GM12865 (cell line): ENCODE results near the gene B4GAT1.
A peak's percentile ranks its signal among the peaks of the same experiment; 100 is the strongest.
"Not testable (repeated sequence)": the region's sequence is repeated elsewhere in the genome, so short reads cannot be mapped to it uniquely, and the experiment has no call there.

ENCODE experiments used
- DNase-seq: peaks from one replicate; pipeline ENCODE4 v3.0.0; 2010; ENCODE audit warnings: low read depth
- H3K4me3 ChIP-seq: 2 replicates; pipeline ENCODE4 v1.5.1; 2011; ENCODE audit warnings: mild to moderate bottlenecking, low read depth, low read length, control low read depth
- CTCF ChIP-seq: IDR thresholded peaks from 2 replicates; pipeline ENCODE4 v1.5.1; 2011; ENCODE audit warnings: low read length, control low read depth, low read depth, inconsistent platforms; ENCODE audit not compliant: insufficient read depth; ENCODE audit errors: missing control alignments

The B4GAT1 gene

GRCh38 chr11:66360406-66361073 is 13.1 kb upstream of the B4GAT1 start:
- H3K4me3 ChIP-seq: no peak overlapping the region
- no peak for DNase-seq
- TF ChIP-seq CTCF: no peak

- TF ChIP-seq CTCF: no peak
- DNase-seq: no peak
- no peak overlapping the region for H3K4me3 ChIP-seq
Measured at GRCh38 chr11:66359662-66360087, 12.2 kb upstream of the B4GAT1 start.

- not testable (repeated sequence) for H3K4me3 ChIP-seq, DNase-seq
Measured at GRCh38 chr11:66350560-66351235, 3.3 kb upstream of the B4GAT1 start.

DNA sequence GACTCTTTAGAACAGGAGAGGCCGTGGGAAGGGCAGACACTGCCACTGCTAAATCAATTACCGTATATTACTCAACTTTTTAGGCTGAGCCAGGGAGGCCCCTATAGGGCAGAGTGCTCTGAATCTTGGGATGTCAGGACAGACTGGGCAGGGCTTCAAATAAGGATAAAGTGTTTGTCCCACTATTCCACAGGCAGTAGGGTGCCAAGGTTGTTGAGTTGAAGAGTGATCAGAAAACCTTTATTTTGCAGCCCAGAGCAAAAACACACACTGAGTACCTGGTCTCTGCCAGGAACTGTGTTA is 1.6 kb upstream of the B4GAT1 start:
- no peak for TF ChIP-seq CTCF
- no peak for DNase-seq
- H3K4me3 ChIP-seq: no peak overlapping the region

- peak overlapping the region; percentile 95 for H3K4me3 ChIP-seq
- DNase-seq: no peak
- TF ChIP-seq CTCF: no peak
Measured at GRCh38 chr11:66346476-66347424, 679 bp downstream of the B4GAT1 start.

GRCh38 chr11:66345316-66345649 is 2.1 kb downstream of the B4GAT1 start:
- TF ChIP-seq CTCF: no peak
- peak overlapping the region; percentile 99 for H3K4me3 ChIP-seq
- no peak for DNase-seq

- peak; percentile 96 for DNase-seq
- H3K4me3 ChIP-seq: peak within 1 kb of the TSS; percentile 99
- TF ChIP-seq CTCF: peak; percentile 11
Measured at GRCh38 chr11:66344550-66345315, 2.7 kb downstream of the B4GAT1 start, which contains the start of gene BRMS1. BRMS1 (minus strand) TSS chr11:66345104; CDS start chr11:66342234, 2,870 bp downstream.
